Measurements from ENCODE around the gene RAPGEF5.
A peak's percentile ranks its signal among the peaks of the same experiment; 100 is the strongest.
"Not testable (repeated sequence)": the region's sequence is repeated elsewhere in the genome, so short reads cannot be mapped to it uniquely, and the experiment has no call there.

The RAPGEF5 gene

GRCh38 chr7:22090107-22090506 lies 266.8 kb downstream of the RAPGEF5 start:
- Histone ChIP-seq H3K9me3 (ENCODE audit: control insufficient read depth in 1 of 2, low read length in 2 of 2) (no peaks in the 10 kb centered on the region), H3K27ac (ENCODE audit: low read length) (no peak overlapping the region), H3K4me1 (ENCODE audit: control insufficient read depth in 1 of 2, insufficient read depth in 2 of 2, low read length in 2 of 2) (peaks cover 0 to 8% of the 10 kb centered on the region in 2 donors), H3K27me3 (ENCODE audit: low read depth, low read length) (no peaks in the 10 kb centered on the region), H3K36me3 (ENCODE audit: control insufficient read depth in 1 of 2, insufficient read depth in 2 of 2, low read length in 2 of 2) (no peaks in the 10 kb centered on the region), H3K4me3 (ENCODE audit: low read depth in 1 of 2, low read length in 2 of 2) (no peak overlapping the region)

GRCh38 chr7:22088827-22089226 lies 268.1 kb downstream of the RAPGEF5 start:
- Histone ChIP-seq H3K36me3 (ENCODE audit: control insufficient read depth in 1 of 2, insufficient read depth in 2 of 2, low read length in 2 of 2) (no peaks in the 10 kb centered on the region), H3K27ac (ENCODE audit: low read length) (no peak overlapping the region), H3K27me3 (ENCODE audit: low read depth, low read length) (no peaks in the 10 kb centered on the region), H3K4me3 (ENCODE audit: low read depth in 1 of 2, low read length in 2 of 2) (no peak overlapping the region), H3K9me3 (ENCODE audit: control insufficient read depth in 1 of 2, low read length in 2 of 2) (no peaks in the 10 kb centered on the region), H3K4me1 (ENCODE audit: control insufficient read depth in 1 of 2, insufficient read depth in 2 of 2, low read length in 2 of 2) (peaks cover 0 to 9% of the 10 kb centered on the region in 2 donors)

- Histone ChIP-seq H3K4me3 (ENCODE audit: low read depth in 1 of 2, low read length in 2 of 2) (no peak overlapping the region), H3K27ac (ENCODE audit: low read length) (no peak overlapping the region), H3K36me3 (ENCODE audit: control insufficient read depth in 1 of 2, insufficient read depth in 2 of 2, low read length in 2 of 2) (no peaks in the 10 kb centered on the region), H3K27me3 (ENCODE audit: low read depth, low read length) (no peaks in the 10 kb centered on the region), H3K4me1 (ENCODE audit: control insufficient read depth in 1 of 2, insufficient read depth in 2 of 2, low read length in 2 of 2) (peaks cover 0 to 7% of the 10 kb centered on the region in 2 donors), H3K9me3 (ENCODE audit: control insufficient read depth in 1 of 2, low read length in 2 of 2) (no peaks in the 10 kb centered on the region)
Observed at GRCh38 chr7:22087861-22088260, 269.1 kb downstream of the RAPGEF5 start.

- Histone ChIP-seq H3K9me3 (ENCODE audit: control insufficient read depth in 1 of 2, low read length in 2 of 2) (no peaks in the 10 kb centered on the region), H3K4me3 (ENCODE audit: low read depth in 1 of 2, low read length in 2 of 2) (peak overlapping the region; percentile 77 to 85), H3K4me1 (ENCODE audit: control insufficient read depth in 1 of 2, insufficient read depth in 2 of 2, low read length in 2 of 2) (peaks cover 5 to 8% of the 10 kb centered on the region in 2 donors), H3K27me3 (ENCODE audit: low read depth, low read length) (no peaks in the 10 kb centered on the region), H3K27ac (ENCODE audit: low read length) (peak overlapping the region; percentile 86), H3K36me3 (ENCODE audit: control insufficient read depth in 1 of 2, insufficient read depth in 2 of 2, low read length in 2 of 2) (no peaks in the 10 kb centered on the region)
Observed at GRCh38 chr7:22083704-22084240, 273.2 kb downstream of the RAPGEF5 start.

- H3K27ac ChIP-seq (ENCODE audit: low read length), result peak overlapping the region; percentile 86
- peaks cover 5 to 8% of the 10 kb centered on the region in 2 donors for H3K4me1 ChIP-seq (ENCODE audit: control insufficient read depth in 1 of 2, insufficient read depth in 2 of 2, low read length in 2 of 2)
- H3K9me3 ChIP-seq (ENCODE audit: control insufficient read depth in 1 of 2, low read length in 2 of 2), result no peaks in the 10 kb centered on the region
- H3K27me3 ChIP-seq (ENCODE audit: low read depth, low read length), result no peaks in the 10 kb centered on the region
- no peaks in the 10 kb centered on the region for H3K36me3 ChIP-seq (ENCODE audit: control insufficient read depth in 1 of 2, insufficient read depth in 2 of 2, low read length in 2 of 2)
- peak overlapping the region; percentile 77 to 85 for H3K4me3 ChIP-seq (ENCODE audit: low read depth in 1 of 2, low read length in 2 of 2)
Observed at GRCh38 chr7:22082886-22083703, 273.9 kb downstream of the RAPGEF5 start.

- peaks cover 5 to 8% of the 10 kb centered on the region in 2 donors for H3K4me1 ChIP-seq (ENCODE audit: control insufficient read depth in 1 of 2, insufficient read depth in 2 of 2, low read length in 2 of 2)
- peak overlapping the region; percentile 77 to 85 for H3K4me3 ChIP-seq (ENCODE audit: low read depth in 1 of 2, low read length in 2 of 2)
- H3K9me3 ChIP-seq (ENCODE audit: control insufficient read depth in 1 of 2, low read length in 2 of 2), result no peaks in the 10 kb centered on the region
- no peaks in the 10 kb centered on the region for H3K27me3 ChIP-seq (ENCODE audit: low read depth, low read length)
- H3K27ac ChIP-seq (ENCODE audit: low read length), result no peak overlapping the region
- no peaks in the 10 kb centered on the region for H3K36me3 ChIP-seq (ENCODE audit: control insufficient read depth in 1 of 2, insufficient read depth in 2 of 2, low read length in 2 of 2)
Observed at GRCh38 chr7:22082553-22082885, 274.4 kb downstream of the RAPGEF5 start.

- H3K9me3 ChIP-seq (ENCODE audit: control insufficient read depth in 1 of 2, low read length in 2 of 2); H3K27me3 ChIP-seq (ENCODE audit: low read depth, low read length); H3K36me3 ChIP-seq (ENCODE audit: control insufficient read depth in 1 of 2, insufficient read depth in 2 of 2, low read length in 2 of 2); H3K27ac ChIP-seq (ENCODE audit: low read length); H3K4me3 ChIP-seq (ENCODE audit: low read depth in 1 of 2, low read length in 2 of 2); H3K4me1 ChIP-seq (ENCODE audit: control insufficient read depth in 1 of 2, insufficient read depth in 2 of 2, low read length in 2 of 2): not testable (repeated sequence)
Observed at GRCh38 chr7:22080219-22080618, 276.7 kb downstream of the RAPGEF5 start.

- H3K9me3 ChIP-seq (ENCODE audit: control insufficient read depth in 1 of 2, low read length in 2 of 2); H3K27ac ChIP-seq (ENCODE audit: low read length); H3K4me3 ChIP-seq (ENCODE audit: low read depth in 1 of 2, low read length in 2 of 2); H3K36me3 ChIP-seq (ENCODE audit: control insufficient read depth in 1 of 2, insufficient read depth in 2 of 2, low read length in 2 of 2); H3K27me3 ChIP-seq (ENCODE audit: low read depth, low read length); H3K4me1 ChIP-seq (ENCODE audit: control insufficient read depth in 1 of 2, insufficient read depth in 2 of 2, low read length in 2 of 2): not testable (repeated sequence)
Observed at GRCh38 chr7:22078872-22079271, 278.1 kb downstream of the RAPGEF5 start.

- H3K4me3 ChIP-seq (ENCODE audit: low read depth in 1 of 2, low read length in 2 of 2), result no peak overlapping the region
- H3K27me3 ChIP-seq (ENCODE audit: low read depth, low read length), result no peaks in the 10 kb centered on the region
- H3K36me3 ChIP-seq (ENCODE audit: control insufficient read depth in 1 of 2, insufficient read depth in 2 of 2, low read length in 2 of 2), result no peaks in the 10 kb centered on the region
- no peak overlapping the region for H3K27ac ChIP-seq (ENCODE audit: low read length)
- no peaks in the 10 kb centered on the region for H3K9me3 ChIP-seq (ENCODE audit: control insufficient read depth in 1 of 2, low read length in 2 of 2)
- H3K4me1 ChIP-seq (ENCODE audit: control insufficient read depth in 1 of 2, insufficient read depth in 2 of 2, low read length in 2 of 2), result no peaks in the 10 kb centered on the region
Observed at GRCh38 chr7:22075561-22075960, 281.4 kb downstream of the RAPGEF5 start.

GRCh38 chr7:22074897-22075296 lies 282.1 kb downstream of the RAPGEF5 start:
- Histone ChIP-seq H3K9me3 (ENCODE audit: control insufficient read depth in 1 of 2, low read length in 2 of 2) (no peaks in the 10 kb centered on the region), H3K36me3 (ENCODE audit: control insufficient read depth in 1 of 2, insufficient read depth in 2 of 2, low read length in 2 of 2) (no peaks in the 10 kb centered on the region), H3K4me1 (ENCODE audit: control insufficient read depth in 1 of 2, insufficient read depth in 2 of 2, low read length in 2 of 2) (no peaks in the 10 kb centered on the region), H3K4me3 (ENCODE audit: low read depth in 1 of 2, low read length in 2 of 2) (no peak overlapping the region), H3K27me3 (ENCODE audit: low read depth, low read length) (no peaks in the 10 kb centered on the region), H3K27ac (ENCODE audit: low read length) (no peak overlapping the region)

Data from muscle layer of duodenum (tissue), 2 donors.